HG03175 (cell line): ENCODE data around the gene BPIFB4.
"Not testable (repeated sequence)": the region's sequence is repeated elsewhere in the genome, so short reads cannot be mapped to it uniquely, and the experiment has no call there.

Experiments used
- ATAC-seq: cut with Tn5 transposase; IDR thresholded peaks from one replicate; pipeline ENCODE4 v1.9.1; 2021; ENCODE audit warnings: mild to moderate bottlenecking, moderate library complexity; ENCODE audit not compliant: unreplicated experiment

Gene BPIFB4

GRCh38 chr20:33079259-33079658 is at the start of gene BPIFB4:
BPIFB4 (plus strand) TSS chr20:33079643; CDS start chr20:33081527, 1,884 bp downstream.
- no peak for ATAC-seq

GRCh38 chr20:33030076-33030475 is 49.4 kb upstream of the BPIFB4 start:
- ATAC-seq = no peak

GRCh38 chr20:33030569-33030968 is 48.9 kb upstream of the BPIFB4 start:
- ATAC-seq = no peak

DNA sequence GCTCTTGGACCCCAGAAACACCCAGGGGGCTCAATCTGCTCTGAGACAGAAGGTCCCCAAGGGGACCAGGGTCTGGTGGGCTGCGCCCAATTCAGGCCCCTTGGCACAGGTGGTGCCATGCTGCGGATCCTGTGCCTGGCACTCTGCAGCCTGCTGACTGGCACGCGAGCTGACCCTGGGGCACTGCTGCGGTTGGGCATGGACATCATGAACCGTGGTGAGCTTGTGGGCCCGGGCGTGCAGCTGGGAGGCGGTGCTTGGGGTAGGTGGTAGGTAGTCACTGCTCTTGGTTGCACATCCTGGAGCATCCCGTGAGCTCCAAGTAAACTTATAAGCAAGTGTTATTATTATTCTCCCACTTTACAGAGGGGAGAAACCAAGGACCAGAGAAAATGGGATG is 47.9 kb upstream of the BPIFB4 start, which contains the start of gene BPIFB6:
BPIFB6 (plus strand) TSS at position 118 of the 400 bp plus-strand sequence; CDS start at position 118, 0 bp downstream.
- no peak for ATAC-seq

DNA sequence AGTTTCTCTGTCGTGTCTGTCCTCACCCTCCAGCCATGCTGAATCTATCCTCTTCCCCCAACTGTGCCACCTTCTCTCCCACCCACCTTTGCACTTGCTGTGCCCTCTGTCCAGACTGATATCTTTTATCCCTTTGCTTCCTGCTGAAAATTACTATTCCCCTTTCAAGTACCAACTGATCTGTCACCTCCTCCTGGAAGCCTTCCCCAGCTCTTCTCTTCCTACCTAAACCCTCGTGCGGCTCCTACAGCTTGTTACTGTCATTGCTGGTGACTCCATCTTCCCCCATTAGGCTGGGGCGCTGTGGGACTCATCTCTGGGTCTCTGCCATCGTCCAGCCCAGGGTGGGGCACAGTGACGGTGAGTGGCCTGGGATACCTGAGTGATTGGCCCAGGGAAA is 46.9 kb upstream of the BPIFB4 start:
- ATAC-seq = no peak

- ATAC-seq = no peak
Observed at GRCh38 chr20:33033381-33033780, 46.1 kb upstream of the BPIFB4 start.

DNA sequence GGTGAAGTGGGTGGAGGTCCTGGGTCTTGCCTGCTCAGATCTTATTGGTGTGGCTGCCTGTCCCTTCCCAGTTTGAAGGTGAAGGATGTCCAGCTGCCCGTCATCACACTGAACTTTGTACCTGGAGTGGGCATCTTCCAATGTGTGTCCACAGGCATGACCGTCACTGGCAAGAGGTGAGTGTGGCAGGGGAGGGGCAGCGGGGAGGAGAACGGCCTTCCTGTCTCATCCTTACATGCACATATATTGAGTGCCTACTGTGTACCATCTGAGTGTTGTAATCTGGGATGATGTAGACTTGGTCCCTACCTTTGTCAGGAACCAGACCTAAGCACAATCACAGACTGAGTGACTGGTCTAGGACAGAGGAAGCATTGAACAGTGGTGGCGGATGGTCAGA is 45.3 kb upstream of the BPIFB4 start:
- ATAC-seq = no peak

GRCh38 chr20:33034901-33035492 is 44.4 kb upstream of the BPIFB4 start:
- ATAC-seq = no peak

DNA sequence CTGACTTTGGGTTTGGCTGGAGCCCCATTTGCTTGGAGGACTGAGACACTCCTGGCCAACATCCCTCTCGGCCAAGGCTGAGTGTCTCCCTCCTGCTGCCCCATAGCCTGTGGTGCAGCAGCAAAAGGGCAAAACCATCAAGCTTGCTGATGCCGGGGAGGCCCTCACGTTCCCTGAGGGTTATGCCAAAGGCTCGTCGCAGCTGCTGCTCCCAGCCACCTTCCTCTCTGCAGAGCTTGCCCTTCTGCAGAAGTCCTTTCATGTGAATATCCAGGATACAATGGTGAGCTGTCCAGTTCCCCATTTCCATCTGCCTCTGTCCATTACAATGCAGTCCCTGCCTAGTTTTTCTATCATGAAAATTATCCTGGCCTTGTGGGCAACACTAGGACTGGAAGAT is 42.0 kb upstream of the BPIFB4 start:
- no peak for ATAC-seq

- ATAC-seq = no peak
Observed at GRCh38 chr20:33038243-33038642, 41.2 kb upstream of the BPIFB4 start.

DNA sequence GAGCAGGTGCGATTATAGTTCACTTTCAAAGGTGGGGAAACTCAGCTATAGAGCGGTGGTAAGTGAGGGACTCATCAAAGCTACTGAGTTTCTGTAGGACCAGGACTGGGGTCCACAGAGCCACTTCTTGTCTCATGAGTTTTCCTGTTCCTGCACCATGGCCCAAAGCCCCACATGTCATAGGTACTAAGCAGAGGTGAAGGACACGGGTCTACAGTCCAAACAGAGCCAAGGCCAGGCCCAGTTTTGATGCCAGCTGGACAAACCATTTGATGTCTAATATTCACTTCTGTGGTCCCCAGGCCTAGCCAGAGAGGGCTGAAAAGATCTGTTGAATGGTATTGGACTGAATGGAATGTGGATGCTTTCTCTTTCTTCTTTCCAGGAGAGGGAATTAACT is 37.0 kb upstream of the BPIFB4 start:
- no peak for ATAC-seq

DNA sequence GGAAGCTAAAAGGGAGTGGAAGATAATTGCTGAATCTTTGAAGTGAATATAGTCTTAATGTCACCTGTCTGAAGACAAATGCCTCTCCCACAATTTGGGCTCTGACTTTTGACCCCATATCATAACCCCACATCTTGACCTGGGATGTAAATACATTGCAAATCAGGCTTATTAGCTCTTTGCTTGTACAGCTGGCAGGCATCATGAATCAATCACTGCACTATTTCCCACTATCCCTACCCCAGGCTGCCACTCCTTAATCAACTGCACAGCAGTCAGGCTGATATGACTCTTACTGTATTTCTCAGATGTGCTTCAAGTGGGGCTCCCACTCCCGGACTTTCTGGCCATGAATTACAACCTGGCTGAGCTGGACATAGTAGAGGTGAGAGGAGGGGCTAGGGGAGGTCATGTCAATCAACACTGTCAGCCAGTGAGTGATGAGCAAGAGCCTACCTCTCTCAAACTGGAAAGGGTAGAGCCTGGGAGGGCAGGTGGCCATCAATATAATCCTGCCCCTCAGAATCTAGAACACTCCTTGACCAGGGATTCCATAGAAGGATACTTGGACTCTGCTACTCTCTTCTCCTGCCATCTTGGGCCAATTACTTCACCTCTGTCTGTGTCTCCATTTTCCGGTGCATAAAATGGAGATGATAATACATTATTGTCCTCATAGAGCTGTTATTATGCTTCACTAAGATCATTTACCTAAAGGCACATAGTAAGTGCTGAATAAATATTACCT is 36.3 kb upstream of the BPIFB4 start:
- no peak for ATAC-seq

- no peak for ATAC-seq
Observed at GRCh38 chr20:33043731-33044181, 35.7 kb upstream of the BPIFB4 start.

GRCh38 chr20:33045129-33045721 is 34.2 kb upstream of the BPIFB4 start:
- ATAC-seq = not testable (repeated sequence)

- no peak for ATAC-seq
Observed at GRCh38 chr20:33046412-33046811, 33.0 kb upstream of the BPIFB4 start.

DNA sequence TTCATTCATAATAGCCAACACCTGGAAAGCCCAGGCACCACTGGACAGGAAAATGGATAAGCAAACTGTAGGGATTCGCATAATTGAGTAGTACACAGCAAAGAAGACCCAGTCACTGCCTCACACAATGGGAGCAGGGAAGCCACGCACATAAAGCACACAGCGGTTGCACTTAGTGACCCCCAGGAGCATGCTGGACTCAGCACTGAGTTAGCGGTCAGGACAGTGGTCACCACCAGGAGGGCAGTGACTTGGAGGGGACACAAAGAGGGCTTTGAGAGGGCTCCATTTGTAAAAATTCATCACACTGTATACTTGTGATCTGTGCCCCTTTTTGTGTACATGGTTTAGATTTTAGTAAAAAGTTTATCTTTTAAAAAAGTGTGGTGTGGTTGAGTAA is 28.1 kb upstream of the BPIFB4 start:
- ATAC-seq = no peak

GRCh38 chr20:33053291-33054106 is 25.9 kb upstream of the BPIFB4 start, which contains the start of gene BPIFB3:
BPIFB3 (plus strand) TSS chr20:33053903; CDS start chr20:33055436, 1,533 bp downstream.
- no peak for ATAC-seq

- no peak for ATAC-seq
Observed at GRCh38 chr20:33054381-33054780, 25.1 kb upstream of the BPIFB4 start.

DNA sequence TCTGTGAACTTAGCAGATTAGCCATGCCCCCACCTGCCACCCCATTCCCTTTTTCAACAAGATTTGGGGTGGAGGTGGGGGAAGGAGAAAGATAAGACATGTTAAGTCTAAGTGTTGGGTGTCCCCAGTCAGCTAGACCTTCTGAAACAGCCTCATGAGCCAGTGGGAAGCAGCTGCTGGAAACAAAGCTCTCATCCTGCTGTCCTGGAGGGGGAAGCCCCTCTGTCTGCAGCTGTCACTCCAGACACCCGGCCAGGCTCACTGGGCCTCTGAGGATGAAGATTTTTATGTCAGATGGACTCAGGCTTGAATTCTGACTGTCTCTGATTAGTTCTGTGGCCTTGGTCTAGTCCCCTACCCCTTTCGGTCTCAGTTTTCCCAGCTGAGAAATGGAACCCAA is 24.7 kb upstream of the BPIFB4 start:
- no peak for ATAC-seq

DNA sequence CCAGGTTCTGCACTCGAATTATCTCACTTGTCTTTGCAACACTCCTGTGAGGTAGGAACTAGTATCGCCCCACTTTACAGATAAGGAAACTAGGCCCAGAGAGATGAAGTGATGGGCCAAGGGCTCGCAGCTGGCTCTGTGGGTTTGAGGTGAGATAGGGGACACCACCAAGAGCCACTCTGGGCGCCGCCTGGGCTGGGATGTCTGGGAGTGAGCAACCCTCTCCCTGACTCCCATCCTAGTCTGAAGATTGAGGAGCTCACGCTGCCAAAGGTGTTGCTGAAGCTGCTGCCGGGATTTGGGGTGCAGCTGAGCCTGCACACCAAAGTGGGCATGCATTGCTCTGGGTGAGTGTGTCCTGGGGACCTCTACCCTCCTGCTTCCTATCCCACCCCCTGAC is 20.3 kb upstream of the BPIFB4 start:
- no peak for ATAC-seq

DNA sequence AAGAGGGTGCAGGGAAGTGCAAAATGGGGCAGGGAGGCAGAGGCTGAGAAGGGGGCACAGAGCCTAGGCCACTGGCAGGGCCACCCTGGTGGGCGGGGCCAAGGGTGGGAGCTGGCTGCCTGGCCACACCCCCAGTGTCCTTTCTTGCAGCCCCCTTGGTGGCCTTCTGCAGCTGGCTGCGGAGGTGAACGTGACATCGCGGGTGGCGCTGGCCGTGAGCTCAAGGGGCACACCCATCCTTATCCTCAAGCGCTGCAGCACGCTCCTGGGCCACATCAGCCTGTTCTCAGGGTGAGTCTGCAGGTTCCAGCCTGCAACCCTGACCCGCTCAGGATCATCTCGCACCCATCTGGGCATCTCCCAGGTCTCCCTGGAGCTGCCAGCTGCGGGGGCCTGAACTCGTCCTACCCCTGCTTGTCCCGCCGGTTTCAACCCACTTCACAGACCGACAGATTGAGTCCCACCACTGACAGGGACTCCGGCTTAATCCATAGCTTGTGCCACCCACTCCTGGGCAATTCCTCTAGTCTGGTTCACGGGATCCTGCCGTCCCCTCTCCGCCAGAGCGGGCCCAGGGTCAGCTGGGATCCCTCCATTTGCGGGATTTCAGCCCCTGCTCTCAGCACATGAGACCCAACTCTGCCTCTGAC is 19.6 kb upstream of the BPIFB4 start:
- no peak for ATAC-seq
